ENCODE measurements around the gene CDK14.

Gene CDK14

GRCh38 chr7:90856351-90857070 lies 260.4 kb downstream of the CDK14 start:
- DNase-seq: no peak

DNA sequence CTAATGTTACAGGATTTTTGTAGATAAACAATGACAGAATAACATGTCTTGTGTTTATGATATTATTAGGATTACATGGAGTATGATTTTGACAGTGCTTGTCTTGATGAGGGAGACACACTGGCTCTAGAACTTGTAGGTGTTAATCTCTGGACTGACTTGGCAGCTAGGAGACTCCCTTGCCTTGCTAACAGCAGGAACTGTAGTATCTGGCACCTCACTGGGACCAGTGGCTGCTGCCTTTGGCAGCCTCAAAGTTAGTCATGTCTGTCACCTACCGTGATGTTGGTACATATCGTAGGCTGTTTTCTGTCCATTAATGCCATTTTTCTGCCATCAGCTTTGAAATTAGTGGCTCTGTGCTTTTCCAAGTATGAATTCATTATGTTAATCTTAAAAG lies 261.5 kb downstream of the CDK14 start:
- DNase-seq: no peak

GRCh38 chr7:90858546-90858945 lies 262.4 kb downstream of the CDK14 start:
- DNase-seq: no peak

DNA sequence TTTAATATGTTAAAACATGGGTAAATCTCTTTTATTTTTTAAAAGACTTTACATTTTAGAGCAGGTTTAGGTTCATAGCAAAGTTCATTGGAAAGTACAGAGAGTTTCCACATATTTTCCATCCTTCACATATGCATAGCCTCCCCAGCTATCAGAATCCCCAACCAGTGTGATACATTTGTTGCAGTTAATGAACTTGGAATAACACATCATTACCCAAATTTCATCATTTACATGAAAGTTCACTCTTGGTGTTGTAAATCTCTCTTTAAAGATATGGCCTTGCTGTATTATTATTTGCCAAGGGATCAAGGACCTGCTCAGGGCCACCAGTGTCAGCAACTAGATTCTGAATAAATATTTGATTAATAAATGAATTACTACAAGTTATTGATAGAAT lies 263.4 kb downstream of the CDK14 start:
- no peak for DNase-seq

GRCh38 chr7:90864088-90864487 lies 268.0 kb downstream of the CDK14 start:
- DNase-seq: no peak

- DNase-seq: no peak
Observed at GRCh38 chr7:90869335-90869734, 273.2 kb downstream of the CDK14 start.

- DNase-seq: no peak
Observed at GRCh38 chr7:90876701-90877100, 280.6 kb downstream of the CDK14 start.

DNA sequence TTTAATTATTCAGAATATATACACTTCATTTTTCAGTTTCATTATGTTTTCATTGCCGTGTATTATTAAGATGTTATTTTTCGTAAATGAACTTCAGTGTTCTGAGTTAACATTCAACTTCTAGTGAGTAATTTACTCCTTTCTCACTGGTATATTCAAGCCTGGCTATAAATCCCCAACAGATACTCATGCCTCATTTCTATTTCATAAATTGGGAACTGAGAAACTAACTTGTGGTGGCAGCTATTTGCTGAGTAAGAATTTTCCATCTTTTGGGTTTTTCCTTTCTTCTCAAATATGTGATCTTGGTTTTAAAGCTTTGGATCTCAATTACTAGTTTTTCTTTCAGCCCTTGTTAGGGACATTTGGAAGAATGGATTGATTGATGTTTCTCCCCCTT lies 281.1 kb downstream of the CDK14 start:
- no peak for DNase-seq

GRCh38 chr7:90879924-90880323 lies 283.8 kb downstream of the CDK14 start:
- no peak for DNase-seq

- no peak for DNase-seq
Observed at GRCh38 chr7:90886416-90886815, 290.3 kb downstream of the CDK14 start.

- no peak for DNase-seq
Observed at GRCh38 chr7:90889210-90889609, 293.1 kb downstream of the CDK14 start.

- DNase-seq: no peak
Observed at GRCh38 chr7:90889644-90890043, 293.5 kb downstream of the CDK14 start.

GRCh38 chr7:90891529-90891928 lies 295.4 kb downstream of the CDK14 start:
- no peak for DNase-seq

DNA sequence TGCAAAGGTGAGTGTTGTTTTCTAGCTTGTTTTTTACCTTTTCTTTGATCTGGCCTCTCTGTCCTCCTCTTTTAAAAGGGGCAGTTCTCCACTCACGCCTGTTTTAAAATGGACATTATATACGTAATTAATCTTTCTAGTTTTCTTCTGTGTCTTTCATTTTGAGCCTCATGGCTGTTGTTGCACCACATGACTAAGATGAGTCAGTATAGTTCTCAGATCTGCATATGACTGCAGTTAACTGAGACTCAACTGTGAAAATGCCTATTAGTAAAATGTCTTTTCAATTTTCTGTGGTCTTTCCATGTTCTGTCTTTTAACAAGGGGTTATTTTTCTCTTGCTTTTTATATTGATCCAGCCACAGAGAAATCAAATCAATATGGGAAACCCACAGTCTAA lies 296.1 kb downstream of the CDK14 start:
- DNase-seq: no peak

GRCh38 chr7:90894122-90894521 lies 298.0 kb downstream of the CDK14 start:
- DNase-seq: no peak

DNA sequence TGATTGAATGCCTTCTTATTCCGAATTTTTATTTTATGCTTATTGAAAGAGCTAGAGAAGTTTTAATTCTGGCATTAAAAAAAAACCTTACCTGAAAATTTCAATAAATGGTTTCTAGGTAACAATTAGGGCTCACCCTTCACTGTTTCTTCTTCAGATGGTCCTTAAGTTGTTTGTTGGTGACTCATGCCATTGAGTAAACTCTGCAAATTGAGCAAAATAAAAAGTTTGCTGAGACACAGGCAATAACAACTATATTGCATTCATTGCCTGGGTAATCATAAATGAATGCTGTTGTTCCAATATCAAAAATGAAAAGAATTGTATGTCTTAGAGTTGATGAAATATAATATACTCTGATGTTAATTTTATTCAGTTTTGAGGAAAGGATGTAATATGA lies 300.3 kb downstream of the CDK14 start:
- no peak for DNase-seq

DNA sequence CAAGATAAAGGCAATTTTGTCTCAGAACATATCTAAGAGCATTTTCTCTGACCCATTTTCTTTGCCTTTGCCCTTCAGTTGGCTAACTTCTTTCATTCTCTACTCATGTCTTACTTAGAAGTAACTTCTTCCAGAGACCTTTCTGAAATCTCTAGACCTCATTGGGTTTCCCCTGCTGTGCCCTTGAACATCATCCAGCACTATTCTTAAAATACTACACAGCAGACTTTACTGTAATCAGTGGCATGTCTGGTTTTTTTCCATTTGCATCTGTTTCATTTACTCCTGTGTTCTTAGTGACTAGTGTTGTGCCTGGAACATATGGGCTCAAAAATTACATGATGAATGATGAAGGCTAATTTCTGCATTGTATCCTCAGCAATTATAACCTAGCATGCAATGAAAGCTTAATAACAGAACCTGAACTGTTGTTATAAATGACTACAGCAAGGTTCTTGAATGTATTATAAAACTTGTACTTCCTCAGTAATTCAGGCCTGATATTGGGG lies 301.9 kb downstream of the CDK14 start:
- no peak for DNase-seq

GRCh38 chr7:90900628-90901356 lies 304.7 kb downstream of the CDK14 start:
- no peak for DNase-seq

DNA sequence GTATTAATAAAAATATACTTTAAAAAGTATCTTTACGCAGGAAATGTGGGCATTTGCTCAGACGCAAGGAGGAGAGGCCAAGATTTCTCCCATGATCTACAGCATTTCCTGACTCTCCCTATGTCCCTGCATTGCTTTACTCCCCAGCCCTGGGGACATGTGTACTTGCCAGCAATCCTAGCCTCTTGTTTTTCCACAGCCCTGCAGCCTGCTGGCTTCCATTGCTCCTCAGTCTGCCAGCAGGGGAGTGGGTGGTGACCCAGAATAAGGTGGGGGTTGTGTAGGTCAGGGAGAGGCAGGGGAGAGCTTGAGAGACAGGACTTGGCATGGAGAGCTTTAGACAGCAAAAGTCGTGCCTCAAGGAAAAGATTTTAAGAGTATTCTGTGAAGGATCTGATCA lies 307.7 kb downstream of the CDK14 start:
- DNase-seq: no peak

GRCh38 chr7:90910136-90910535 lies 314.0 kb downstream of the CDK14 start:
- no peak for DNase-seq

GRCh38 chr7:90916319-90916718 lies 320.2 kb downstream of the CDK14 start:
- DNase-seq: no peak

- no peak for DNase-seq
Observed at GRCh38 chr7:90917539-90917938, 321.4 kb downstream of the CDK14 start.

DNA sequence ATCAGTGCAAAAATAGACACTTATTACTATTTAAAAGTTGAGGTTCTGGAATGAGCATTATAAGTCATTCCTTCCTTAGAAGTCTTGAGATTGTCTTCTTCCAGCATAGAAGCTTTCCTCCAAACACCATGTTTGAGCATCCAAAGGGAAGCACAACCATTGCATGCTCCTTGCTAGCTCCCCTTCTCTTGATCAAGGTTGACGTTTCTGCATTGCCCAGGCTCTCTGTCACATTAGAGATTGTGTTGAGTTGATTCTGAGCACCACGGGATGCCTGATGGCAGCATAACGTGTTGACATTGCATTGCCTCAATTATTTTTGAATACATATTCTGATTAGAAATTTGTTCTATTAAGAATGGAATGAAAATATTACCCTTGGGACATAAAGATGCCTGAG lies 322.2 kb downstream of the CDK14 start:
- no peak for DNase-seq

GRCh38 chr7:90919816-90920215 lies 323.7 kb downstream of the CDK14 start:
- DNase-seq: no peak

DNA sequence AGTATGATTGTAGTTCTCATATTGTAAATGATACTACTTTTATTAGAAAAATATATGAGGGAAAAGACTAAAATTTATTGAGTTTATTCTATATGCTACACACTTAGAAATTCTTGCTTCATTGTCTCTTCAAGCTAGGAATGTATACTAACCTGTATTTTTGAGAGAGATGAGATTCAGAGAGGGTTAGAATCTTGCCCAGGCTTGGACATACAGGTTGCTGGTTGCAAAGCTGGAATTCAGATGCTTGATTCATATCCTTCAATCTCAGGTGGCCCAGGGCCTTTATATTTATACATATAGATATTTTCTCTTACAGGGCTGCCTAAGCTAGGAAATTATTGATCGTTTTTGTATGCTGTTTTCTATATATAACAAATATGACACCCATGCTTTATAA lies 324.2 kb downstream of the CDK14 start:
- DNase-seq: no peak

Data from NCI-H226 (cell line).